Epithelial cell of esophagus (primary cell): ENCODE measurements around the gene COPS7B.
A peak's percentile ranks its signal among the peaks of the same experiment; 100 is the strongest.

Experiments used
- DNase-seq: peaks from one replicate; pipeline ENCODE4 v3.0.0; 2010; ENCODE audit warnings: low read depth
- H3K4me3 ChIP-seq: 2 replicates; pipeline ENCODE4 v1.5.1; 2011; ENCODE audit warnings: mild to moderate bottlenecking, low read length, control low read depth
- CTCF ChIP-seq: IDR thresholded peaks from 2 replicates; pipeline ENCODE4 v1.5.1; 2011; ENCODE audit warnings: low read depth, mild to moderate bottlenecking, low read length, control low read depth, inconsistent platforms; ENCODE audit not compliant: insufficient read depth; ENCODE audit errors: missing control alignments

COPS7B gene

GRCh38 chr2:231816327-231817026 lies 30.2 kb downstream of the COPS7B start:
- no peak for DNase-seq
- TF ChIP-seq CTCF: no peak
- H3K4me3 ChIP-seq: no peak overlapping the region

- no peak for TF ChIP-seq CTCF
- H3K4me3 ChIP-seq: no peak overlapping the region
- DNase-seq: no peak
Measured at GRCh38 chr2:231819447-231820042, 33.3 kb downstream of the COPS7B start.

- DNase-seq: no peak
- H3K4me3 ChIP-seq: no peak overlapping the region
- TF ChIP-seq CTCF: no peak
Measured at GRCh38 chr2:231820786-231821303, 34.6 kb downstream of the COPS7B start.

GRCh38 chr2:231821908-231822307 lies 35.7 kb downstream of the COPS7B start:
- no peak for TF ChIP-seq CTCF
- no peak overlapping the region for H3K4me3 ChIP-seq
- no peak for DNase-seq

- H3K4me3 ChIP-seq: no peak overlapping the region
- no peak for TF ChIP-seq CTCF
Measured at GRCh38 chr2:231853105-231853504, 66.9 kb downstream of the COPS7B start.

GRCh38 chr2:231854616-231855125 lies 68.4 kb downstream of the COPS7B start:
- H3K4me3 ChIP-seq: no peak overlapping the region
- TF ChIP-seq CTCF: no peak
- DNase-seq: peak; percentile 88

More at GRCh38 chr2:231853105-231853504, 66.9 kb downstream of the COPS7B start:
- no peak for DNase-seq
